ENCODE data around the gene C3orf18. TPM values are rescaled to one million over a fixed set of nuclear protein-coding genes. Genes with fewer than 3 reads are reported as not detected.

Gene C3orf18
- total RNA-seq, 4 donors from 2014 or later, result 12.6 to 27.4 (median 15.4) TPM

GRCh38 chr3:50525987-50526386, 41.6 kb downstream of the C3orf18 start:
- intact Hi-C loops (cut with DNase I; ENCODE audit: low total_unique reads) (no loop called here), in situ Hi-C loops (cut with MboI; ENCODE audit: low sequenced_read_pairs in 4 of 4) (loop anchor here in 1 of 4 donors (25.0 kb wide), 1 partner anchor 164 kb away; the partner anchor contains the start of genes CYB561D2, NPRL2 and TMEM115)
- TF ChIP-seq POLR2A (IDR thresholded peaks at IDR 0.05) (no peak), CTCF (IDR thresholded peaks at IDR 0.05 in 4 of 5, conservative IDR thresholded peaks at IDR 0.05 in 1 of 5) (no peak)
- no peak for DNase-seq
- H3K27me3 ChIP-seq, result peaks cover 0 to 2% (median 0%) of the 10 kb centered on the region in 3 donors
- ATAC-seq, result no peak
- H3K4me1 ChIP-seq, result no peaks in the 10 kb centered on the region
- H3K4me3 ChIP-seq, result no peak overlapping the region
- H3K9me3 ChIP-seq, result no peaks in the 10 kb centered on the region
- H3K36me3 ChIP-seq, result no peaks in the 10 kb centered on the region
- H3K27ac ChIP-seq, result no peak overlapping the region

GRCh38 chr3:50525191-50525910, 42.2 kb downstream of the C3orf18 start:
- Histone ChIP-seq H3K36me3 (no peaks in the 10 kb centered on the region), H3K4me1 (no peaks in the 10 kb centered on the region), H3K4me3 (no peak overlapping the region), H3K9me3 (no peaks in the 10 kb centered on the region), H3K27me3 (peaks cover 0 to 2% (median 0%) of the 10 kb centered on the region in 3 donors), H3K27ac (no peak overlapping the region)
- DNase-seq, result no peak
- TF ChIP-seq CTCF (IDR thresholded peaks at IDR 0.05 in 4 of 5, conservative IDR thresholded peaks at IDR 0.05 in 1 of 5) (no peak), POLR2A (IDR thresholded peaks at IDR 0.05) (no peak)
- intact Hi-C loops (cut with DNase I; ENCODE audit: low total_unique reads) (no loop called here), in situ Hi-C loops (cut with MboI; ENCODE audit: low sequenced_read_pairs in 4 of 4) (loop anchor here in 1 of 4 donors (25.0 kb wide), 1 partner anchor 163 kb away; the partner anchor contains the start of genes CYB561D2, NPRL2 and TMEM115)
- no peak for ATAC-seq

GRCh38 chr3:50524746-50525145, 42.8 kb downstream of the C3orf18 start:
- H3K27me3 ChIP-seq, result peaks cover 0 to 2% (median 0%) of the 10 kb centered on the region in 3 donors
- ATAC-seq (no peak), DNase-seq (no peak)
- H3K9me3 ChIP-seq, result no peaks in the 10 kb centered on the region
- intact Hi-C loops (cut with DNase I; ENCODE audit: low total_unique reads), result no loop called here
- no peaks in the 10 kb centered on the region for H3K36me3 ChIP-seq
- no peak overlapping the region for H3K27ac ChIP-seq
- TF ChIP-seq POLR2A (IDR thresholded peaks at IDR 0.05), result no peak
- no peak for TF ChIP-seq CTCF (IDR thresholded peaks at IDR 0.05 in 4 of 5, conservative IDR thresholded peaks at IDR 0.05 in 1 of 5)
- H3K4me3 ChIP-seq, result no peak overlapping the region
- in situ Hi-C loops (cut with MboI; ENCODE audit: low sequenced_read_pairs in 4 of 4), result loop anchor here in 1 of 4 donors (25.0 kb wide), 1 partner anchor 162 kb away; the partner anchor contains the start of genes CYB561D2, NPRL2 and TMEM115
- peaks cover 0 to under 1% of the 10 kb centered on the region in 2 donors for H3K4me1 ChIP-seq

- Histone ChIP-seq H3K36me3 (no peaks in the 10 kb centered on the region), H3K4me1 (peaks cover 0 to 6% of the 10 kb centered on the region in 2 donors), H3K4me3 (no peak overlapping the region), H3K9me3 (no peaks in the 10 kb centered on the region), H3K27ac (no peak overlapping the region), H3K27me3 (no peaks in the 10 kb centered on the region)
- DNase-seq, result no peak
- in situ Hi-C loops (cut with MboI; ENCODE audit: low sequenced_read_pairs in 4 of 4) (no loop called here), intact Hi-C loops (cut with DNase I; ENCODE audit: low total_unique reads) (no loop called here)
- ATAC-seq, result no peak
- TF ChIP-seq POLR2A (IDR thresholded peaks at IDR 0.05), result no peak
- TF ChIP-seq CTCF (IDR thresholded peaks at IDR 0.05 in 4 of 5, conservative IDR thresholded peaks at IDR 0.05 in 1 of 5), result no peak
Observed at GRCh38 chr3:50523279-50523811, 44.2 kb downstream of the C3orf18 start.
